Measurements from ENCODE around the gene ALPP.
"Not testable (repeated sequence)": the region's sequence is repeated elsewhere in the genome, so short reads cannot be mapped to it uniquely, and the experiment has no call there.

The ALPP gene

DNA sequence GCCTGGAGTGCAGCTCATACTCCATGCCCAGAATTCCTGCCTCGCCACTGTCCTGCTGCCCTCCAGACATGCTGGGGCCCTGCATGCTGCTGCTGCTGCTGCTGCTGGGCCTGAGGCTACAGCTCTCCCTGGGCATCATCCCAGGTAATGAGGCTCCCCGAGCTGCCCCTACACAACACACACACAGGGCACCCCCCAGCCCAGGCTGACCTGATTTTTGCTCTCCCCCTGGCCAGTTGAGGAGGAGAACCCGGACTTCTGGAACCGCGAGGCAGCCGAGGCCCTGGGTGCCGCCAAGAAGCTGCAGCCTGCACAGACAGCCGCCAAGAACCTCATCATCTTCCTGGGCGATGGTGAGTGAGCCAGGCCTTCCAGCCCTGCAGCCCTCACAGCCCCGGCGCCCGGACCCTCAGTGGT, at the start of gene ALPP:
TSS of gene ALPP (plus strand) at position 17 of the 417 bp plus-strand sequence. CDS start at position 69, 52 bp downstream.
- not testable (repeated sequence) for DNase-seq

- no peak for DNase-seq
Observed at GRCh38 chr2:232329716-232330067, 48.9 kb upstream of the ALPP start.

DNA sequence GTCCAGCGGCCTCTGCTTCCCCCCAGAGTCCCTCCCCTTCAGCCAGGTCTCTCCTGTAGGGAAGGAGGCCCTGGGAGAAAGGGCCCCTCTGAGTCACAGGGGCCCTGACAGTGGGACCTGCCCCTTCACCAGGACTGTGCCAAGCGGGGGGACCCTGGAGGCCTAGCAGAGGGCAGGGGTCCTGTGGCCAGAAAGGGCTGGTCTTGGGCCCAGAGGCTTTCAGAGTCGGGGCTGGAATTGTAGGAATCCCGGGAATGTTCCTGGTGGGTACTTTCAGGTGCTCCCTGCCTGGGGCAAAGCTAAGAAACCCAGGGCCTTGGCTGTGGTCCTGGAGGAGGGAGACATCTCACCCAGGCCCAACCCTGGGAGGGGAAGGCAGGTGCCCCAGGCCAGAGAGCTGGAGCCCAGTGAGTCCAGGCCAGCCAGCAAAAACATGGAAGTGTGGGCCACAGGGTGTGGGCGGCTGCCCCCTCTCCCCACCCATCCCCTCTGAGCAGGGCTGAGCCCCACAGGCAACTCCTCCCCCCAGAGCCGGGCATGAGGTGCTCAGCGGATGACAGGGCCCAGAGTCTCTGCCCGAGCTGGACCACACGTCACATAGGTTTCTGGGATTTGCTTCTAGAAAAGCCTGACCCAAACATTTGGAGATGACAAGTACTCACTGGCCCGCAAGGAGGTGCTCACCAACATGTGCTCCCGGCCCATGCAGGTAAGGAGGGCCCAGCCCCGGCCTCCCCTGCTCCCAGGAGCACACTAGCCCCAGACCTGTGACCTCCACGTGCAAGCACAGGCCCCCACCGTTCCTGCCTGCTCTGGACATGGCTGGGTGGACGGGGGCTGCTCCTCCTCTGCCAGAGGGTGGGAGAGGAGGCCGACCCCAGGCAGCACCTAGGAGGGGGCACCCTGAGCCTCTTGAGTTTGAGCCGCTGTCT, 48.2 kb upstream of the ALPP start:
- DNase-seq, result no peak

- DNase-seq, result not testable (repeated sequence)
Observed at GRCh38 chr2:232331061-232331460, 47.5 kb upstream of the ALPP start.

DNA sequence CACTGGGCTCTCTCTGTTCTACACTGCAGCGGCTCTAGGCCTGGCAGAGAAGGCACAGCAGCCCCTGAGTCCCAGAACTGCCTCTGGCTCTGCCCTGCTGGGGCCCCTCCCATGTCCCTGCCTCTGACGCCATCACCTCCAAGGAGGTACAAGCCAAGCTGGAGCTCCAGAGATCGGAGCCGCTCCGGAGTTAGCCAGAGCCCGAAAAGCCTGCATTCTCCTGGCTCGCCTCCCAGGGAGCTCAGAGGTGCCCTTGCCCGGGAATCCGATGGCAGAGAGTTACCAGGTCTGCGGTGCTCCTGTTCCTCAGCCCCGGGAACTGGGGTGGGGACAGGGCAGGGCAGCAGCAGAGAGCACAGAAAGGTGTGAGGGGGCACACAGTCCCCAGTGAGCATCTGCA, 46.9 kb upstream of the ALPP start:
- not testable (repeated sequence) for DNase-seq

- DNase-seq, result not testable (repeated sequence)
Observed at GRCh38 chr2:232332244-232332939, 46.2 kb upstream of the ALPP start.

DNA sequence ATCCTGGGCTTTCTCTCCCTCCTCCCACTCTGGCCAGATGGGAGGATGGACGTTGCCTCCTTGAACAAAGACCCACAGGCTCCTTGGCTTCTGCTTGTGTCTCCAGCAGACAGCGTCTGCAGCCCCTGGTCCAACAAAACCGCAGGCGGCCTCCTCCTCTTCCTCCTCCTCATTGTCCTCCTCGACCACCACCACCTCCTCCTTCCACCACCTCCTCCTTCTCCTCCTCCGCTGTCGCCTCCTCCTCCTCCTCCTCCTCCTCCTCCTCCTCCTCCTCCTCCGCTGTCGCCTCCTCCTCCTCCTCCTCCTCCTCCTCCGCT, 45.7 kb upstream of the ALPP start:
- DNase-seq, result no peak

GRCh38 chr2:232333361-232334135, 45.0 kb upstream of the ALPP start:
- DNase-seq, result no peak

GRCh38 chr2:232334136-232334884, 44.2 kb upstream of the ALPP start:
- not testable (repeated sequence) for DNase-seq

DNA sequence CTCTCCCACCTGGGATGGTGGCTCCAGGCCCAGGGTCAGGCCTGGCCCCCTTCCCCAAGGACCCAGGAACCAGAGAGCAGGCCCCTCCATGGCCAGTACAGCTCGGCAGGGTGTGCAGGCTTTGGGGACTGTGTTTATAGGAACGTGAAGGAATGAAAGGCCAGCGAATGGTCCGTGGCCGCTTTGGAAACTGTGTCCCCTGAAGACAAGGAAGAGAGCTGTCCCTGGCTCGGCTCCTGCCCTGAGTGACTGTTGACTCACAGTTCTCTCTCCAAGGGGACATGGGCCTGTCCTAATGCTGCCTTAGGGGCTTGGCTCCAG, 43.7 kb upstream of the ALPP start:
- DNase-seq, result not testable (repeated sequence)

DNA sequence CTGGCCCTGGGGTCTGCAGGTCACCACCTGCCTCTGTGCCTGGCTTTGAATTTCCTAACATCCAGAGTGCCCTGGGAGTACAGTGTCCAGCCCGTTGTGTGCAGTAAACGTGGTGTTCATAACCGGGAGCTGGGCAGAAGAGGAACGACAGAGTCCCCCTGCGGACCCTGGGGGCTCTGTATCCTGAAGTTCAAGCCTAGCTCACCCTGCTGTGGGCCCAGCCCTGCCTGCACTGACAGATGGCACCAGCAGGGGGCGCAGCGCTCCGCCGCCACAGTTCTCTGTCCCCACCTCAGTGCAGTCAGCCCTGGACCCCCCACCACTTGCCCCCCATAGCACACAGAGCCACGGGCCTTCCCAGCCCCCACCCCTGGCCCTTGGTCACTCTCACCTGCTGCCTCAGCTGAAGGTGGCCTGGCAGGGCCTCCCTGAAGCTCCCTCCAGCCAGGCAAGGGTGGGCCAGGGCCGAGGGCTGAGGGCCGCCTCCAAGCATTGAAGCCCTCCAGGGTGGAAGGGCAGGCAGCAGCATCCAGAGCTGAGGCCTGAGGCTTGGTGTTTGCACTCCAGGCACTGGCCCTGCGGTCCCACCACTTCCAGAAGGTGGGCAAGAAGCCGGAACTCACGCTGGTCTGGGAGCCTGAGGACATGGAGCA, 43.2 kb upstream of the ALPP start:
- DNase-seq, result not testable (repeated sequence)

DNA sequence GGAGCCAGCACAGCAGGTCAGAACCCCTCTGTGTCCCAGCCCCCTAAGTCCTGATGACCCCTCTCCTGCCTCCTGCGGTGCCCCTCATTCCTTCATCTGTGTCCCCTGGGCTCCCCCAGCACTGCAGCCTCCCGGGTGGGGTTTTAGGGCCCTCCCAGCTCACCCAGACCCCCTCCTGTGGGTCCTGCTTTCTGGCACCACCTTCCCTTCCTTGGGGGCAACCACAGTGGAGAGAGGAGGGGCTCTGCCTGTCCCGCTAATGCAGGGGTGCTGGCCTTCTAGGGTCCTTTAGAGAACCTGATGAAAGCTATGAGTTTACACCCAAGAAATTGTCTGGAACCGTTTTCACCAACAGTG, 42.7 kb upstream of the ALPP start:
- DNase-seq, result no peak

- no peak for DNase-seq
Observed at GRCh38 chr2:232336241-232336736, 42.3 kb upstream of the ALPP start.

- no peak for DNase-seq
Observed at GRCh38 chr2:232336981-232337720, 41.4 kb upstream of the ALPP start.

GRCh38 chr2:232338094-232338758, 40.3 kb upstream of the ALPP start:
- not testable (repeated sequence) for DNase-seq

- no peak for DNase-seq
Observed at GRCh38 chr2:232338759-232339106, 39.8 kb upstream of the ALPP start.

DNA sequence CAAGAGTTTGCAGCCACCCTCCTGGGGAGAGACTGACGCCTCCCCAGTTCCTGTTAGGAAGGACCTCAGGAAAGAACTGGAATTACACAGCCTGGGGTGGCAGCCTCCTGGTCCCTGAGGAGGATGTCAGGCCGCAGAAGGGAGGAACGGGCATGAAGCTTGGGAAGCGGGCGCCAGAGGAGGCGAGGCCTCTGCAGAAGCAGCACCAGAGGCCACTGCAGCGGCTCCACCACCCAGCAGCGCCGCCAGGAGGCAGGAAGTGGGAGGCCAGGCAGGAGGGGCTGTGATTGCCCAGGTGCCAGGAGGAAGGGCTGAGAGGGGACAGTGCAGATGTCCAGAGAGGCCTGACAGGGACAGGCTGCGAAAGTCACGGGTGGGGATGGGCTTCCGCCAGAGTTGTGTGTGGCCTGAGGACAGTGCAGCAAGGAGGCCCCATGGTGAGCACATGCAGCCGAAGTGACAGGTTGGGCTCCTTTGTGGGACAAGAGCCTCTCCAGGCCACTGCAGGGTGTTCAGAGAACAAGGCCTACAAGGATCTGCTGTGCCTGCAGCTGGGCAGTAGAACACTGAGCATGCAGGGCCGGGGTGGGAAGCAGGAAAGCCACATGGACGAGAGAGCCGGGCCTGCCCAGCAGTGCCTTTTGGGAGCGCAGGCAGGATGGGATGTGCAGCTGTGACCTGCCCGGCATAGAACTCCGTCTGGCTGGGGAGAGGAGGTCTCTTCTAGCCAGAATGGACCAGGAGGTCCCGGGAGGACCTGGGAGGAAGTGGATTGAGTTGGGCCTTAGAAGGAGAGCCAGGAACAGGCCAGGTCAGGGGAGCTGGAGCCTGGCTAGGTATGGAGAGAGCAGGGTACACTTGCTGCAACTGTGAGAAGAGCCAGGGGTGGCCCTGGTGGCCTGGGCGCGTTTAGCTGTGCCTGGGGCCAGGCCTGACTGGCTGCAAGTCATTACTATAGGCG, 39.1 kb upstream of the ALPP start:
- DNase-seq, result no peak

- DNase-seq, result no peak
Observed at GRCh38 chr2:232340171-232340935, 38.2 kb upstream of the ALPP start.
